ENCODE data around the gene RNASE4.

RNASE4 gene

DNA sequence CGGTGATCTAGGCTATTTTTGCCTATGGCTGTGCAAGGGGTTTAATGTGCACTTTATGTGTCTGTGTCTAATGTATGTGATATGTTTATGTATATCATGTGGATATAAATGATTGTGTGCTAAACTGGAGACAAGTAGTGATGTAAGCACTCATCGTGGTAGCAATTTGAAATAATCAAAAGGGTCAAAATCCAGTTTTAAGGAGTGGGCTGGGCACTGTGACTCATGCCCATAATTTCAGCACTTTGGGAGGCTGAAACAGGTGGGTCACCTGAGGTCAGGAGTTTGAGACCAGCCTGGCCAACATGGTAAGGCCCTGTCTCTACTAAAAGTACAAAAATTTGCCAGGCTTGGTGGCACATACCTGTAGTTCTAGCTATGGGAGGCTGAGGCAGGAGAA is 64.1 kb downstream of the RNASE4 start:
- no peak overlapping the region for H3K27ac ChIP-seq
- TF ChIP-seq, protein P1, sequence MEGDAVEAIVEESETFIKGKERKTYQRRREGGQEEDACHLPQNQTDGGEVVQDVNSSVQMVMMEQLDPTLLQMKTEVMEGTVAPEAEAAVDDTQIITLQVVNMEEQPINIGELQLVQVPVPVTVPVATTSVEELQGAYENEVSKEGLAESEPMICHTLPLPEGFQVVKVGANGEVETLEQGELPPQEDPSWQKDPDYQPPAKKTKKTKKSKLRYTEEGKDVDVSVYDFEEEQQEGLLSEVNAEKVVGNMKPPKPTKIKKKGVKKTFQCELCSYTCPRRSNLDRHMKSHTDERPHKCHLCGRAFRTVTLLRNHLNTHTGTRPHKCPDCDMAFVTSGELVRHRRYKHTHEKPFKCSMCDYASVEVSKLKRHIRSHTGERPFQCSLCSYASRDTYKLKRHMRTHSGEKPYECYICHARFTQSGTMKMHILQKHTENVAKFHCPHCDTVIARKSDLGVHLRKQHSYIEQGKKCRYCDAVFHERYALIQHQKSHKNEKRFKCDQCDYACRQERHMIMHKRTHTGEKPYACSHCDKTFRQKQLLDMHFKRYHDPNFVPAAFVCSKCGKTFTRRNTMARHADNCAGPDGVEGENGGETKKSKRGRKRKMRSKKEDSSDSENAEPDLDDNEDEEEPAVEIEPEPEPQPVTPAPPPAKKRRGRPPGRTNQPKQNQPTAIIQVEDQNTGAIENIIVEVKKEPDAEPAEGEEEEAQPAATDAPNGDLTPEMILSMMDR (conservative IDR thresholded peaks at IDR 0.05), result no peak
- no peak for TF ChIP-seq ZFX (IDR thresholded peaks at IDR 0.05)

- TF ChIP-seq, protein P1 (conservative IDR thresholded peaks at IDR 0.05), result no peak
- no peak for TF ChIP-seq ZFX (IDR thresholded peaks at IDR 0.05)
- H3K27ac ChIP-seq, result no peak overlapping the region
These were observed 65.8 kb downstream of the RNASE4 start for GRCh38 chr14:20750194-20750593.
